HepG2 (cell line): ENCODE data around the gene STMN3.

Source experiments
- CHD2 ChIP-seq: IDR thresholded peaks from 2 replicates; pipeline ENCODE4 v1.6.1; 2011; ENCODE audit warnings: low read depth, low read length, improper control_type of control experiment
- EP300 ChIP-seq, 3 experiments: sonication (generic) in 1 of 3; formaldehyde crosslinking in 1 of 3; IDR thresholded peaks; 2 replicates each; pipeline versions ENCODE4 v1.5.1 to v1.6.1; 2011 to 2020; ENCODE audit warnings: low read depth in 2 of 3, low read length in 2 of 3, borderline replicate concordance in 1 of 3, improper control_type of control experiment in 1 of 3, mild to moderate bottlenecking in 1 of 3, missing genetic modification reagents in 1 of 3, moderate library complexity in 1 of 3
- HNF4G ChIP-seq, 2 experiments: sonication (generic) in 1 of 2; formaldehyde crosslinking in 1 of 2; IDR thresholded peaks; 2 replicates each; pipeline versions ENCODE4 v1.4.0 to v1.6.1; 2011 to 2020; ENCODE audit warnings: borderline replicate concordance in 2 of 2, low read depth in 2 of 2, mild to moderate bottlenecking in 2 of 2, low read length in 1 of 2, missing genetic modification reagents in 1 of 2, moderate library complexity in 1 of 2
- SIN3A ChIP-seq: IDR thresholded peaks from 2 replicates; pipeline ENCODE4 v1.6.1; 2011; ENCODE audit warnings: low read depth, mild to moderate bottlenecking, control low read depth, low read length, borderline replicate concordance
- ZNF652 ChIP-seq: IDR thresholded peaks from 2 replicates; pipeline ENCODE4 v1.6.1; 2016; ENCODE audit warnings: low read depth, borderline replicate concordance
- ZNF781 ChIP-seq: sonication (generic); formaldehyde crosslinking; IDR thresholded peaks from 2 replicates; pipeline ENCODE4 v1.5.1; 2020; ENCODE audit warnings: borderline replicate concordance, mild to moderate bottlenecking, missing genetic modification reagents; ENCODE audit errors: not compliant biosample characterization
- ZNF816 ChIP-seq: sonication (generic); formaldehyde crosslinking; IDR thresholded peaks from 2 replicates; pipeline ENCODE4 v1.8.0; 2022; ENCODE audit warnings: missing genetic modification reagents, mild to moderate bottlenecking, borderline replicate concordance

GRCh38 chr20:63661959-63662812, 9.0 kb upstream of the STMN3 start:
- TF ChIP-seq HNF4G (IDR thresholded peaks at IDR 0.05; ENCODE audit: borderline replicate concordance, low read depth, low read length), result no peak
- no peak for TF ChIP-seq HNF4G (CRISPR knock-in tag; IDR thresholded peaks at IDR 0.05; ENCODE audit: borderline replicate concordance, low read depth)
- no peak for TF ChIP-seq CHD2
- TF ChIP-seq SIN3A, result no peak
- no peak for TF ChIP-seq ZNF781
- no peak for TF ChIP-seq ZNF652 (CRISPR knock-in tag)
- no peak for TF ChIP-seq EP300 (IDR thresholded peaks at IDR 0.05; ENCODE audit: low read depth in 2 of 2, low read length in 2 of 2)
- TF ChIP-seq EP300 (CRISPR knock-in tag; IDR thresholded peaks at IDR 0.05; ENCODE audit: borderline replicate concordance), result no peak
- no peak for TF ChIP-seq ZNF816 (CRISPR knock-in tag)
